TTC549 (cell line): ENCODE data around the gene ZNF652.
"Not testable (repeated sequence)": the region's sequence is repeated elsewhere in the genome, so short reads cannot be mapped to it uniquely, and the experiment has no call there.

Experiments
- FAIRE-seq: peaks from 2 replicates; lab custom pipeline; 2012; peaks lifted over from hg19 to GRCh38; lab: Jason Lieb, UNC

The ZNF652 gene

GRCh38 chr17:49361902-49362722, at the start of gene ZNF652:
ZNF652 (minus strand) TSS chr17:49362250; CDS start chr17:49317725, 44,525 bp downstream.
- FAIRE-seq, result no peak

- FAIRE-seq, result no peak
Observed at GRCh38 chr17:49409066-49409465, 47.0 kb upstream of the ZNF652 start.

GRCh38 chr17:49407981-49408501, 46.0 kb upstream of the ZNF652 start:
- no peak for FAIRE-seq

GRCh38 chr17:49407086-49407485, 45.0 kb upstream of the ZNF652 start:
- FAIRE-seq, result no peak

- FAIRE-seq, result no peak
Observed at GRCh38 chr17:49406421-49407061, 44.5 kb upstream of the ZNF652 start.

- no peak for FAIRE-seq
Observed at GRCh38 chr17:49404906-49405305, 42.9 kb upstream of the ZNF652 start.

- no peak for FAIRE-seq
Observed at GRCh38 chr17:49404361-49404760, 42.3 kb upstream of the ZNF652 start.

GRCh38 chr17:49403514-49404289, 41.7 kb upstream of the ZNF652 start:
- FAIRE-seq, result no peak

- no peak for FAIRE-seq
Observed at GRCh38 chr17:49402706-49403105, 40.7 kb upstream of the ZNF652 start.

- FAIRE-seq, result no peak
Observed at GRCh38 chr17:49401971-49402611, 40.0 kb upstream of the ZNF652 start.

- no peak for FAIRE-seq
Observed at GRCh38 chr17:49399995-49400394, 37.9 kb upstream of the ZNF652 start.

GRCh38 chr17:49397586-49397985, 35.5 kb upstream of the ZNF652 start:
- FAIRE-seq, result no peak

- no peak for FAIRE-seq
Observed at GRCh38 chr17:49393491-49394255, 31.6 kb upstream of the ZNF652 start.

GRCh38 chr17:49390548-49391324, 28.7 kb upstream of the ZNF652 start:
- no peak for FAIRE-seq

- FAIRE-seq, result not testable (repeated sequence)
Observed at GRCh38 chr17:49389514-49390347, 27.7 kb upstream of the ZNF652 start.

GRCh38 chr17:49388692-49389513, 26.9 kb upstream of the ZNF652 start:
- no peak for FAIRE-seq

GRCh38 chr17:49388290-49388640, 26.2 kb upstream of the ZNF652 start:
- no peak for FAIRE-seq

- FAIRE-seq, result no peak
Observed at GRCh38 chr17:49387498-49388289, 25.6 kb upstream of the ZNF652 start.
